ENCODE measurements around the gene SLC15A4. TPM values are rescaled to one million over a fixed set of nuclear protein-coding genes. Genes with fewer than 3 reads are reported as not detected.

SLC15A4 gene
- total RNA-seq, 4 donors from 2014 or later = 32.6 to 44.2 (median 39.7) TPM

DNA sequence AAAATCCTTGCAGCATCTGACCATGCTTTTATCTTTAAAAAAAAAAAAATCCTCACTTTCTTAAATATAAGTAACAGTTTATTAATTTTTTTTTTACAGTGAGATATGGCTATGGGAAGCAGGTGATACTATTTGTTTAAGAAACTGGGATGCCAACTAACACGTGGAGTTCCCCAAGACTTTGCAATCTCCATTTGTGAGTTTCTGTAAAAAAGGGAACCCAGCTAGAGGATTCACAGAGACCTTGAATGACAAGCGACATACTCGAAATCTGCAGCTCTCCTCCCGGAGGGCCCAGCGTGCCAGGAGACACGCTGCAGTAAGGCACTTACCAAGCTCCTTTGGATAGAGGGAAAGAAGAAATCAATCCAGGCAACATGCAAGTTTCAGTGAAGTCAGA lies 30.1 kb downstream of the SLC15A4 start:
- TF ChIP-seq, protein P1, sequence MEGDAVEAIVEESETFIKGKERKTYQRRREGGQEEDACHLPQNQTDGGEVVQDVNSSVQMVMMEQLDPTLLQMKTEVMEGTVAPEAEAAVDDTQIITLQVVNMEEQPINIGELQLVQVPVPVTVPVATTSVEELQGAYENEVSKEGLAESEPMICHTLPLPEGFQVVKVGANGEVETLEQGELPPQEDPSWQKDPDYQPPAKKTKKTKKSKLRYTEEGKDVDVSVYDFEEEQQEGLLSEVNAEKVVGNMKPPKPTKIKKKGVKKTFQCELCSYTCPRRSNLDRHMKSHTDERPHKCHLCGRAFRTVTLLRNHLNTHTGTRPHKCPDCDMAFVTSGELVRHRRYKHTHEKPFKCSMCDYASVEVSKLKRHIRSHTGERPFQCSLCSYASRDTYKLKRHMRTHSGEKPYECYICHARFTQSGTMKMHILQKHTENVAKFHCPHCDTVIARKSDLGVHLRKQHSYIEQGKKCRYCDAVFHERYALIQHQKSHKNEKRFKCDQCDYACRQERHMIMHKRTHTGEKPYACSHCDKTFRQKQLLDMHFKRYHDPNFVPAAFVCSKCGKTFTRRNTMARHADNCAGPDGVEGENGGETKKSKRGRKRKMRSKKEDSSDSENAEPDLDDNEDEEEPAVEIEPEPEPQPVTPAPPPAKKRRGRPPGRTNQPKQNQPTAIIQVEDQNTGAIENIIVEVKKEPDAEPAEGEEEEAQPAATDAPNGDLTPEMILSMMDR (IDR thresholded peaks at IDR 0.05; ENCODE audit: low read depth) = no peak

DNA sequence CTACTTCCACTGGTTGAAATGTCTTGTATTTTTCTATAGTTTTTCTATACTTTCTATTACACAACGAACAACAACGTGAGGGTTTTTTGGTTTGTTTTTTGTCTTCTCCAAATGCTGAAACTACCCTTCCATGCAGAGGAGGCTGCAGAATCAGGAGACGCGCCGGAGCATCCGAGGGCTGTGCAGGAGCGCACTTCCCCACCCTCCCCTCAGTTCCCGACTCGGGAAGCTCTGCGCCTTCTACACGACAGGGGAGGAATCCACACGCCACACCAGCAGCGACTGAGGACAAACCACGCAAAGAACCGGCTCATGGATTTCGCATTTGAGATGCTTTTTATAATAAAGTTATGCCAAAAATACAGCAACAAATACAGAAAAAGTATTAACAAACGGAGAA lies 30.9 kb downstream of the SLC15A4 start:
- TF ChIP-seq, protein P1 (IDR thresholded peaks at IDR 0.05; ENCODE audit: low read depth) = no peak

DNA sequence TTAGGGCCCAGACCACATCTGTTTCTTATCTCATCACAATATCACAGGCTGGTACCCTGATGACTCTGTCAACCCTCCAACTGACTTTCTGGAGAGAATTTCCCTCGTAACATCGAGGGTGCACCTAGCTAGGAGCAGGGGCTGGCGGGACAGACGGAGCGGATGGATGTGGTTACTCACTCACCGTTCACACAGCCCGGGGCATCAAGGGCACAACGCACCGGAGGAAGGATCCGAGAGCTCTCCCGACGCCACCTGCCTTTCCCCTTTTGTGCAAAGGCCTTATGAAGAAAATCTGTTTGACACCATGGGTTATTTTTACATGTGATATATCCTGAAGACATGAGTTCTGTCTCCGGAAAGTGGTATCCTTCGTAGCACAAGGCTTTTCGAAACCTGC lies 31.4 kb downstream of the SLC15A4 start:
- TF ChIP-seq, protein P1 (IDR thresholded peaks at IDR 0.05; ENCODE audit: low read depth) = no peak

DNA sequence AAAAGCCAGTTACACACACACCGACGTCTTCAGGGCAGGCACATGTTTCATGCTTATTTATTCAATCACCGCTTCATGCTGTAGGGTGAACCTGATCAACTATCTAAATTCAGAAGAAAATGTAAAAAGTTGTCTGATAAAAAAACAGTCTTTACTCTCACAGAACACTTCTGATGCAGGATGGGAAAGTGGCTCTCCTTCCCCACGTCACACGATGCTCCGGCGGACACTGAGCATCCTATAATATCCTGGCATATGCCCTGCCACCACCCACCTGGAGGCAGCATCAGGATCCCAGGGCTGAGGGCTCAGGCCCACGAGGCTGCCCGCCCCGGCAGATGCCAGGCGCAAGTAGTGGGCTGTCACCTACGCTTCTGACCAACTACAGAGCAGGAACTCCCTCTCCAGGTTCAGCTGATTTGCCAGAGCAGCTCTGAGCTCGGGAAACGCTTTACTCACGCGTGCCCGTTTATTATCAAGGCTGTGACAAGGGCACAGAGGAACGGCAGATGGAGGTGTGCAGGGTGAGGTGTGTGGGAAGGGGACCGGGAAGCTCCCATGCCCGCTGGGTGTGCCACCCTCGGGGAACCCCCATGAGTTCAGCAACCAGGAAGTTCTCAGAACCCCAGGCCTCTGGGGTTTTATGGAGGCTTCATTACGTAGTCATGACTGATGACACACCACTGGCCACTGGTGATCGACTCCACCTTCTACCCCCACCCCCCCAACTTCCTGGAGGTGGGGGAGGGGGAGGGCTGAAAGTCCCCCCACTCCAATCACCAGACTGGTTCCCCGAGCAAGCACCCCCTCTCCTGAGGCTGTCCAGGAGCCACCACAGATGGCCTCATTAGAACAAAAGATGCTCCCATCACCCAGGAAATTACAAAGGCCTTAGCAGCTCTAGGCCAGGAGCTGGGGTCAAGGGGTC lies 32.1 kb downstream of the SLC15A4 start:
- TF ChIP-seq, protein P1 (IDR thresholded peaks at IDR 0.05; ENCODE audit: low read depth) = no peak

DNA sequence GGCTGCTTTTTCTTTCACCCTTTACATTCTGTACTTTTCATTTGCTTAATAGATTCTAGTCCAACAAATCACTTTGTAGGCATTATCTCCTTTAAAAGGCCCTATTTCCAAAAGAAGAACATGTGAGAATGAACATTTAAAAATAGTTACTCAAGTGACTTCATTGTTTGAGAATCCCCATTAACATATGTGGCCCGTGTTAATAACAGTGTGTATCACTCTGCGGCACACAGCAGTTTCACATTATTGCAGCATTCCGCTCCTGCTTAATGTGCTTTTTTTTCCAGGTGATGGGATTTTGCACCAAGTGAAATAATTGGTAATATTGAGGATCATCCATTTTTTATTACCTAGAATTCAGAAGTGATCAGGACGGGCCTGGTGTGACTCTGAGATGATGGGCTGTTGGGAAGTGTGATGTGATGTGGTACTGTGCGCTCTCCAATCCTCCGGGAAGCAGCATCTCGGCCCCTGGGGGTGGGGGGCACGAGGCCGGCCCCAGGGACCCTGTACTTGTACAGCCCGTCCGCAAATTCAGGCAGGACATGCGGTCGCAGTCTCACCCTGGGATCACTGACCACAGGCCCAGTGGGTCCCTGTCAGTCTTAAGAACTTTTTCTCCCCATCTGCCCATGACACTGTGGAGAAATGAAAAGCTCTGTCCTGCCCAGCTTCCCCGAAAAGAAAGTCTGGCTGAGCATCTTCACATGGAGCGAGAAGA lies 32.9 kb downstream of the SLC15A4 start:
- TF ChIP-seq, protein P1 (IDR thresholded peaks at IDR 0.05; ENCODE audit: low read depth) = no peak

DNA sequence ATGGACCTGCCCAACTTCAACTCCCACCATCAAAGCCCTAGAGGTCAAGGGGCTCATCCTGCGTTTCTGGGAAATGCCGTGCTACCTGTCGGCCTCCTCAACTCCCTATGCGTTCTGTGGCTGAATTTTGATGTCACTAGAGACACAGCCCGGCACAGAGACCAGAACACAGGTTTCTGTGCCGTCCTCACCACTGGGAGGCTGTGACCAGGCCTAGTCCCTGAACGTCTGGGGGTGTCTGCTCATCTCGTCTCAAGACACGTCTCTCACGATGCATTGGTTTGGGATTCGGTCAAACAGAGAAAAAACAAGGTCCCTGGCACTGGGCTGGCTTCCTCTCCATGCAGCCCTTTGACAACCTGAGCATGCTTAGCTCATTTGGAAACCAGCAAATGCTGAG lies 33.5 kb downstream of the SLC15A4 start:
- TF ChIP-seq, protein P1 (IDR thresholded peaks at IDR 0.05; ENCODE audit: low read depth) = no peak

DNA sequence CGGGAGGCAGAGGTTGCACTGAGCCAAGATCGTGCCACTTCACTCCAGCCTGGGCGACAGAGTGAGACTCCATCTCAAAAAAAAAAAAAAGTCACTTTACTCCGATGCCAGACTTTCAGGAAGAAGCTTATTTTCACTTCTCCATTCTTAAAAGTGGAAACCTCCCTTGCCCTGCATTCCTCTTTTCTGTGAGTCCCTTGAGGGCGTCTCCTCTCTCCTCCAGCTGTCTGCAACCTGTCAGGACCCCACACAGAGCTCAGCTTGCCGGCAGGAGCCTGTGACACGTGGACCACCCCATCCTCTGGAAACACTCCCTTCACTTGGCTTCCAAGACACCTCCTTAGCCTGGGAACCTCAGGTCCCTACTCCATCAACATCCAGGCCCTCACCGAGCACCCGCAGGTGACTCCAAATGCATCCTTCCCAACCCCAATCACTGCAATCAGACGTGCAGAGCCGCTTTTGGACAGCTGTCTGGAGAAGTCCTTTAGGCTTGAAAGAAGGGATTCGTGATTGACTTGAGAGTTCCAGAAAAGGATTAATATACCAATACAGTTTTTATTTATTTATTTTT lies 34.3 kb downstream of the SLC15A4 start:
- TF ChIP-seq, protein P1 (IDR thresholded peaks at IDR 0.05; ENCODE audit: low read depth) = no peak
